HG03354 (cell line): Measurements from ENCODE around the gene HIPK3.
"Not testable (repeated sequence)": the region's sequence is repeated elsewhere in the genome, so short reads cannot be mapped to it uniquely, and the experiment has no call there.

Source experiments
- ATAC-seq: cut with Tn5 transposase; IDR thresholded peaks from one replicate; pipeline ENCODE4 v1.9.1; 2021; ENCODE audit warnings: mild to moderate bottlenecking; ENCODE audit not compliant: unreplicated experiment, poor library complexity, severe bottlenecking

The HIPK3 gene

GRCh38 chr11:33334627-33335026 lies 77.4 kb downstream of the HIPK3 start:
- no peak for ATAC-seq

- no peak for ATAC-seq
Observed at GRCh38 chr11:33339247-33339646, 82.1 kb downstream of the HIPK3 start.

GRCh38 chr11:33344611-33345010 lies 87.4 kb downstream of the HIPK3 start:
- ATAC-seq, result no peak

GRCh38 chr11:33347490-33348125 lies 90.4 kb downstream of the HIPK3 start:
- peak; percentile 83 for ATAC-seq

GRCh38 chr11:33350287-33350686 lies 93.1 kb downstream of the HIPK3 start:
- ATAC-seq, result no peak

GRCh38 chr11:33358150-33358831 lies 101.1 kb downstream of the HIPK3 start:
- ATAC-seq, result no peak

GRCh38 chr11:33360642-33361041 lies 103.5 kb downstream of the HIPK3 start:
- no peak for ATAC-seq

GRCh38 chr11:33362051-33362910 lies 105.1 kb downstream of the HIPK3 start:
- ATAC-seq, result peak; percentile 49

- no peak for ATAC-seq
Observed at GRCh38 chr11:33366918-33367317, 109.7 kb downstream of the HIPK3 start.

GRCh38 chr11:33368475-33368874 lies 111.3 kb downstream of the HIPK3 start:
- not testable (repeated sequence) for ATAC-seq

- ATAC-seq, result no peak
Observed at GRCh38 chr11:33368931-33369330, 111.8 kb downstream of the HIPK3 start.

- ATAC-seq, result no peak
Observed at GRCh38 chr11:33373636-33374035, 116.5 kb downstream of the HIPK3 start.

- no peak for ATAC-seq
Observed at GRCh38 chr11:33375236-33375635, 118.1 kb downstream of the HIPK3 start.

- ATAC-seq, result no peak
Observed at GRCh38 chr11:33375688-33376311, 118.6 kb downstream of the HIPK3 start, which contains the start of gene KIAA1549L. KIAA1549L (plus strand) TSS chr11:33376108.

GRCh38 chr11:33376331-33377310 lies 119.4 kb downstream of the HIPK3 start:
- no peak for ATAC-seq

- ATAC-seq, result no peak
Observed at GRCh38 chr11:33377412-33378370, 120.5 kb downstream of the HIPK3 start.

- peak; percentile 38 for ATAC-seq
Observed at GRCh38 chr11:33379947-33380346, 122.8 kb downstream of the HIPK3 start.
